Memory B cell (primary cell): Measurements from ENCODE around the gene LMBR1L.

Source experiments
- ATAC-seq: fragments of 150-1000 bp; cut with Tn5 transposase; 2 replicates; pipeline ENCODE4 v1.10.0; 2021; ENCODE audit warnings: low read depth, mild to moderate bottlenecking, moderate library complexity
- DNase-seq, 2 donors: peaks; one replicate each; pipeline ENCODE4 v3.0.0; 2022; ENCODE audit warnings: low spot score in 2 of 2
- H3K27ac Mint-ChIP-seq: one replicate; pipeline ENCODE4 v1.8.0; 2022; ENCODE audit warnings: mild to moderate bottlenecking, moderate library complexity, mixed read lengths
- H3K27me3 Mint-ChIP-seq: one replicate; pipeline ENCODE4 v1.8.0; 2022; ENCODE audit warnings: mixed read lengths
- H3K36me3 Mint-ChIP-seq: one replicate; pipeline ENCODE4 v1.8.0; 2022; ENCODE audit warnings: mild to moderate bottlenecking, mixed read lengths
- H3K4me1 Mint-ChIP-seq: one replicate; pipeline ENCODE4 v1.8.0; 2022; ENCODE audit warnings: mixed read lengths
- H3K4me3 Mint-ChIP-seq: one replicate; pipeline ENCODE4 v1.8.0; 2022; ENCODE audit warnings: mild to moderate bottlenecking, moderate library complexity, mixed read lengths
- H3K9me3 Mint-ChIP-seq: one replicate; pipeline ENCODE4 v1.8.0; 2022; ENCODE audit warnings: mixed read lengths

The LMBR1L gene

GRCh38 chr12:49059299-49060171, 51.1 kb downstream of the LMBR1L start:
- Mint-ChIP-seq H3K27ac (peak overlapping the region; percentile 94), H3K36me3 (peaks cover 9% of the 10 kb centered on the region), H3K9me3 (no peaks in the 10 kb centered on the region), H3K4me1 (peaks cover 57% of the 10 kb centered on the region), H3K4me3 (peak overlapping the region; percentile 90), H3K27me3 (no peaks in the 10 kb centered on the region)
- ATAC-seq (peak; percentile 1), DNase-seq (no peak)

- H3K4me3 Mint-ChIP-seq = peak overlapping the region; percentile 90
- peaks cover 55% of the 10 kb centered on the region for H3K4me1 Mint-ChIP-seq
- peak overlapping the region; percentile 94 for H3K27ac Mint-ChIP-seq
- no peaks in the 10 kb centered on the region for H3K27me3 Mint-ChIP-seq
- no peak for ATAC-seq
- no peaks in the 10 kb centered on the region for H3K9me3 Mint-ChIP-seq
- no peak for DNase-seq
- H3K36me3 Mint-ChIP-seq = peaks cover 9% of the 10 kb centered on the region
Observed at GRCh38 chr12:49059045-49059298, 51.7 kb downstream of the LMBR1L start.

GRCh38 chr12:49058366-49059044, 52.1 kb downstream of the LMBR1L start:
- peaks cover 53% of the 10 kb centered on the region for H3K4me1 Mint-ChIP-seq
- ATAC-seq (no peak), DNase-seq (no peak)
- no peaks in the 10 kb centered on the region for H3K27me3 Mint-ChIP-seq
- H3K36me3 Mint-ChIP-seq = peaks cover 9% of the 10 kb centered on the region
- peak overlapping the region; percentile 94 for H3K27ac Mint-ChIP-seq
- peak overlapping the region; percentile 90 for H3K4me3 Mint-ChIP-seq
- H3K9me3 Mint-ChIP-seq = no peaks in the 10 kb centered on the region

GRCh38 chr12:49057888-49058287, 52.8 kb downstream of the LMBR1L start:
- Mint-ChIP-seq H3K36me3 (peaks cover 13% of the 10 kb centered on the region), H3K27ac (peak overlapping the region; percentile 71), H3K4me3 (peak overlapping the region; percentile 90), H3K27me3 (no peaks in the 10 kb centered on the region), H3K4me1 (peaks cover 53% of the 10 kb centered on the region), H3K9me3 (no peaks in the 10 kb centered on the region)
- no peak for DNase-seq
- no peak for ATAC-seq

GRCh38 chr12:49055978-49056754, 54.5 kb downstream of the LMBR1L start:
- Mint-ChIP-seq H3K27ac (peak overlapping the region; percentile 71), H3K9me3 (no peaks in the 10 kb centered on the region), H3K27me3 (no peaks in the 10 kb centered on the region), H3K4me3 (peak overlapping the region; percentile 90), H3K4me1 (peaks cover 55% of the 10 kb centered on the region), H3K36me3 (peaks cover 23% of the 10 kb centered on the region)
- ATAC-seq (peak; percentile 67), DNase-seq (peak; percentile 31 to 35)

- H3K9me3 Mint-ChIP-seq = no peaks in the 10 kb centered on the region
- peak overlapping the region; percentile 71 for H3K27ac Mint-ChIP-seq
- peaks cover 60% of the 10 kb centered on the region for H3K4me1 Mint-ChIP-seq
- ATAC-seq = no peak
- no peak for DNase-seq
- no peak overlapping the region for H3K4me3 Mint-ChIP-seq
- H3K27me3 Mint-ChIP-seq = no peaks in the 10 kb centered on the region
- peaks cover 31% of the 10 kb centered on the region for H3K36me3 Mint-ChIP-seq
Observed at GRCh38 chr12:49055092-49055491, 55.6 kb downstream of the LMBR1L start.

DNA sequence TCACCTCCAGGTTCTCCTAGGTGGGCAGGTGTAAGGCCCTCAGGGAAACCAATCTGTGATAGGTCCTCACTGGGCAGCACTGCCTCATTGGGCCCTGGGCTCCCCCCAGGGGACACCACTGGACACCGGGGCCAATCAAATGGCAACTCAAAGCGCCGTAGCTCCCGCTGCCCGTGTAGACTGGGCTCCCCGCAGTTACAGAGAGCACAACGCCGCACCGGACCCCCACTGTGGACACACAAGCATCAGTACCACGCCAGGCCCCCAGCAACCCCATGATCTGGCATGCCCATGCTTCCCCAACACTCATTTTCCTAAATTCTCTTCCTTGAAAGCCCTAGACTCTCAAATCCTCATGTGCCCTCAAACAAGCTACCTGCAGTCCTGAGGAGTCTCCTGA, 56.1 kb downstream of the LMBR1L start:
- Mint-ChIP-seq H3K9me3 (no peaks in the 10 kb centered on the region), H3K27ac (no peak overlapping the region), H3K27me3 (no peaks in the 10 kb centered on the region), H3K4me1 (peaks cover 60% of the 10 kb centered on the region), H3K4me3 (no peak overlapping the region), H3K36me3 (peaks cover 31% of the 10 kb centered on the region)
- no peak for DNase-seq
- ATAC-seq = no peak

- peaks cover 31% of the 10 kb centered on the region for H3K36me3 Mint-ChIP-seq
- no peak for ATAC-seq
- H3K4me1 Mint-ChIP-seq = peaks cover 56% of the 10 kb centered on the region
- no peak overlapping the region for H3K4me3 Mint-ChIP-seq
- no peak for DNase-seq
- no peaks in the 10 kb centered on the region for H3K9me3 Mint-ChIP-seq
- H3K27ac Mint-ChIP-seq = no peak overlapping the region
- no peaks in the 10 kb centered on the region for H3K27me3 Mint-ChIP-seq
Observed at GRCh38 chr12:49054096-49054495, 56.6 kb downstream of the LMBR1L start.

DNA sequence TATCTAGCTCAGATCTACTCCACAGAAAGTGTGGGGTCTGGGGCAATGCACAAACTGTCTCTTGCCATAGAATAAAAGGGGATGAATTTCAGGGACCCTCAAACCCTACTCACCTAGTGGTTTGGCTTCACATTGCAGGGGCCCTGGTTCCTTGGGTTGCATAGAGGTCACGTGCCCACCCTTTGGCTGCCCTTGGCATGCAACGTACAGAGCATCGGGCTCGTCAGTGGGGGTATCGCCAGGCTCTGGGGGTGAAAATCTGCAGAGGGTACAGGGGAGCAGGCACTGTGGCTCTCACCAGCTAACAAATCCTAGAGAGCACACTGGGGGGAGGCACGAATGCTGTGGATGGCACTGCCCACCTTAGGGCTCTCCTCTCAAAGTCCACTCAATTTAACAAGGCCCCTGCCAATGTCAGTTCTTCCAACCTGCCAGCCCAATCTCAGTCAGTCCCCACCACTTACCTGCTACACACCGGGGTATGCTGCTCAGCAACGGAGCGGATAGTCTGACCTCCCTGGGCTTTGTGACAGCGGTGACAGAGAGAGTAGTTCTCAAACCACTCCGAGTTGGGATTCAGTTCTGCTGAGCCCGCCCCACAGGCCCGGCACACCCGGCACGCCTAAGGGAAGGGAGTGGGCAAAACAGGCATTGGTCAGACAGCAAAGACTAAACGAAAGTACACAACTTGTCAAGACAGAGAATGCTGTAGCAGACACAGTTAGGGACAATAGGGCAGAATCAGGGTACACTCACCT, 58.0 kb downstream of the LMBR1L start:
- no peaks in the 10 kb centered on the region for H3K9me3 Mint-ChIP-seq
- ATAC-seq = no peak
- H3K4me1 Mint-ChIP-seq = peaks cover 42% of the 10 kb centered on the region
- H3K27ac Mint-ChIP-seq = no peak overlapping the region
- no peak for DNase-seq
- H3K36me3 Mint-ChIP-seq = peaks cover 41% of the 10 kb centered on the region
- H3K27me3 Mint-ChIP-seq = no peaks in the 10 kb centered on the region
- no peak overlapping the region for H3K4me3 Mint-ChIP-seq

- Mint-ChIP-seq H3K4me3 (no peak overlapping the region), H3K27me3 (no peaks in the 10 kb centered on the region), H3K36me3 (peaks cover 42% of the 10 kb centered on the region), H3K9me3 (no peaks in the 10 kb centered on the region), H3K4me1 (peaks cover 34% of the 10 kb centered on the region), H3K27ac (no peak overlapping the region)
- DNase-seq (no peak), ATAC-seq (no peak)
Observed at GRCh38 chr12:49051777-49052438, 58.7 kb downstream of the LMBR1L start.

- H3K9me3 Mint-ChIP-seq = no peaks in the 10 kb centered on the region
- no peak for ATAC-seq
- H3K27me3 Mint-ChIP-seq = no peaks in the 10 kb centered on the region
- DNase-seq = no peak
- H3K4me3 Mint-ChIP-seq = no peak overlapping the region
- peaks cover 29% of the 10 kb centered on the region for H3K4me1 Mint-ChIP-seq
- no peak overlapping the region for H3K27ac Mint-ChIP-seq
- H3K36me3 Mint-ChIP-seq = peaks cover 45% of the 10 kb centered on the region
Observed at GRCh38 chr12:49051373-49051764, 59.3 kb downstream of the LMBR1L start.

DNA sequence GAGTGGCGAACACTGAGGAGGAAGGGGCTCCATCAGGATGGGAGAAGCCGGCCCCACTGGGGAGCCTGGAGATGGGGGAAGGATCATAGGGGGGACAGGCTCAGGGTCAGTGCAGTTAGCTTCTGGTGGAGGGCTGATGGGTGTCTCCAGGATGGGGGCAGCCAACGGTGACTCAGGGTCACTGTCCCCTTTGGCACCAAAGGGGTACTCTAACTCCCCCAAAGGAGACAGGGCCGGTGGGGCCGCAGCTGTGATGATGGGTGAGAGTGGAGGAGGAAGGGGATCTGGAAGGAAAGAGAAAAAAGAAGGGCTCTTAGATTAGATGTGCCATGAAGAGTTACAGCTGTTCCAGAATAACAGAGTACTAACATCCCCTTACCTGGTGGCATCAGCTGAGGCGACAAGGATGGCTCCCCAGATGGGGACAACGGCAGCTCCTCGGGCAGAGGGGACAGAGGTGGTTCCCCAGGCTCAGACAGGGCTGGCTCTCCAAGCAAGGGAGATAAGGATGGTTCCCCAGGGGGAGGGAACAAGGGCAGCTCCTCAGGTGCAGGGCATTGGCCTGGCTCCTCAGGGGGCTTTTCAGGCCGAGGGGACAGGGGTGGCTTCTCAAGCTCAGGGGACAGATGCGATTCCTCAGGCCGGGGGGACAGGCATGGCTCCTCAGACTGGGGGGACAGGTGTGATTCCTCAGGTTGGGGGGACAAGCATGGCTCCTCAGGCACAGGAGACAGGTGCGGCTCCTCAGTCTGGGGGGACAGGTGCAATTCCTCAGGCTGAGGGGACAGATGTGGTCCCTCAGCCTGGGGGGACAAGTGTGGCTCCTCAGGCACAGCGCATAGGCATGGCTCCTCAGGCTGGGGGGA, 59.9 kb downstream of the LMBR1L start:
- Mint-ChIP-seq H3K4me3 (no peak overlapping the region), H3K9me3 (no peaks in the 10 kb centered on the region), H3K27me3 (no peaks in the 10 kb centered on the region), H3K4me1 (peaks cover 23% of the 10 kb centered on the region), H3K27ac (no peak overlapping the region), H3K36me3 (peaks cover 48% of the 10 kb centered on the region)
- DNase-seq (no peak), ATAC-seq (no peak)
